Stimulated activated CD8-positive, alpha-beta memory T cell treated with anti-CD3 and anti-CD28 coated beads, Interleukin-2, amount 100 ng/mL, for 1 hour (primary cell): Measurements from ENCODE around the gene CCDC85B.

ENCODE experiments used
- DNase-seq, 2 donors: peaks; one replicate each; pipeline ENCODE4 v3.0.0-alpha.2; 2020; ENCODE audit warnings: low read depth in 2 of 2

The CCDC85B gene

GRCh38 chr11:65857853-65858680, 32.4 kb upstream of the CCDC85B start, which contains the start of gene CFL1:
Gene CFL1, minus strand, starts transcription at chr11:65858180. Its CDS starts 81 bp downstream, at chr11:65858099.
- DNase-seq: peak; percentile 91 to 94

GRCh38 chr11:65858681-65859087, 31.8 kb upstream of the CCDC85B start:
- DNase-seq: no peak

GRCh38 chr11:65859095-65859811, 31.2 kb upstream of the CCDC85B start:
- DNase-seq: peak; percentile 93 to 98

GRCh38 chr11:65859812-65860277, 30.6 kb upstream of the CCDC85B start:
- no peak for DNase-seq

GRCh38 chr11:65860278-65861164, 30.0 kb upstream of the CCDC85B start, which contains the start of gene MUS81:
Gene MUS81, plus strand, starts transcription at chr11:65860433. Its CDS starts 321 bp downstream, at chr11:65860754.
- DNase-seq: peak; percentile 94 to 97

- no peak for DNase-seq
These were observed 29.3 kb upstream of the CCDC85B start for GRCh38 chr11:65861165-65861505.

GRCh38 chr11:65861533-65862183, 28.8 kb upstream of the CCDC85B start:
- no peak for DNase-seq

- DNase-seq: no peak
These were observed 28.2 kb upstream of the CCDC85B start for GRCh38 chr11:65862191-65862735.

- no peak for DNase-seq
These were observed 27.3 kb upstream of the CCDC85B start for GRCh38 chr11:65862941-65863888.

- DNase-seq: no peak
These were observed 26.4 kb upstream of the CCDC85B start for GRCh38 chr11:65863889-65864705.

- DNase-seq: no peak
These were observed 25.6 kb upstream of the CCDC85B start for GRCh38 chr11:65864706-65865471.

- DNase-seq: no peak
These were observed 24.8 kb upstream of the CCDC85B start for GRCh38 chr11:65865550-65866172.

GRCh38 chr11:65866509-65867283, 23.8 kb upstream of the CCDC85B start:
- DNase-seq: no peak

- DNase-seq: no peak
These were observed 23.0 kb upstream of the CCDC85B start for GRCh38 chr11:65867284-65868071.

- no peak for DNase-seq
These were observed 22.3 kb upstream of the CCDC85B start for GRCh38 chr11:65868076-65868667.

- DNase-seq: no peak
These were observed 21.6 kb upstream of the CCDC85B start for GRCh38 chr11:65868907-65869306.
